Measurements from ENCODE around the gene GTSE1.

GRCh38 chr22:46323162-46323561 lies 26.5 kb downstream of the GTSE1 start:
- TF ChIP-seq POLR2AphosphoS5 (IDR thresholded peaks at IDR 0.05; ENCODE audit: low read depth, low read length) (no peak), TAF1 (IDR thresholded peaks at IDR 0.05; ENCODE audit: borderline replicate concordance, insufficient read depth, low read length) (no peak), SIN3A (IDR thresholded peaks at IDR 0.05; ENCODE audit: borderline replicate concordance, insufficient read depth, low read length) (no peak)
